Muscle layer of colon (tissue), 2 donors: ENCODE data around the gene CIB2.

Experiments used
- H3K27ac ChIP-seq: one replicate; pipeline ENCODE4 v1.7.0; 2013; ENCODE audit warnings: low read depth, mild to moderate bottlenecking, low read length, moderate library complexity
- H3K27me3 ChIP-seq, 2 donors: one replicate each; pipeline ENCODE4 v1.7.0; 2013; ENCODE audit warnings: low read length in 2 of 2, mild to moderate bottlenecking in 2 of 2; ENCODE audit not compliant: insufficient read depth in 2 of 2, control insufficient read depth in 1 of 2
- H3K36me3 ChIP-seq: one replicate; pipeline ENCODE4 v1.7.0; 2013; ENCODE audit warnings: mild to moderate bottlenecking, low read length; ENCODE audit not compliant: insufficient read depth
- H3K4me1 ChIP-seq: one replicate; pipeline ENCODE4 v1.7.0; 2013; ENCODE audit warnings: mild to moderate bottlenecking, low read length; ENCODE audit not compliant: insufficient read depth
- H3K4me3 ChIP-seq, 2 donors: one replicate each; pipeline ENCODE4 v1.7.0; 2013; ENCODE audit warnings: low read length in 2 of 2, low read depth in 1 of 2, mild to moderate bottlenecking in 1 of 2, moderate library complexity in 1 of 2
- H3K9ac ChIP-seq: one replicate; pipeline ENCODE4 v1.7.0; 2013; ENCODE audit warnings: low read length
- H3K9me3 ChIP-seq: one replicate; pipeline ENCODE4 v1.7.0; 2013; ENCODE audit warnings: mild to moderate bottlenecking, low read length
- donor health status: abdominal sarcoma.
- donor health status: Adenocarcinoma of cecum.

The CIB2 gene

GRCh38 chr15:78120523-78120922, 10.7 kb downstream of the CIB2 start:
- Histone ChIP-seq H3K27me3 (no peaks in the 10 kb centered on the region), H3K9me3 (no peaks in the 10 kb centered on the region), H3K4me1 (no peaks in the 10 kb centered on the region), H3K36me3 (no peaks in the 10 kb centered on the region), H3K27ac (no peak overlapping the region), H3K9ac (no peak overlapping the region), H3K4me3 (no peak overlapping the region)

- H3K9me3 ChIP-seq: no peaks in the 10 kb centered on the region
- H3K36me3 ChIP-seq: no peaks in the 10 kb centered on the region
- no peak overlapping the region for H3K4me3 ChIP-seq
- no peaks in the 10 kb centered on the region for H3K27me3 ChIP-seq
- no peak overlapping the region for H3K27ac ChIP-seq
- no peak overlapping the region for H3K9ac ChIP-seq
- H3K4me1 ChIP-seq: no peaks in the 10 kb centered on the region
These were observed 18.7 kb downstream of the CIB2 start for GRCh38 chr15:78112551-78112950.

DNA sequence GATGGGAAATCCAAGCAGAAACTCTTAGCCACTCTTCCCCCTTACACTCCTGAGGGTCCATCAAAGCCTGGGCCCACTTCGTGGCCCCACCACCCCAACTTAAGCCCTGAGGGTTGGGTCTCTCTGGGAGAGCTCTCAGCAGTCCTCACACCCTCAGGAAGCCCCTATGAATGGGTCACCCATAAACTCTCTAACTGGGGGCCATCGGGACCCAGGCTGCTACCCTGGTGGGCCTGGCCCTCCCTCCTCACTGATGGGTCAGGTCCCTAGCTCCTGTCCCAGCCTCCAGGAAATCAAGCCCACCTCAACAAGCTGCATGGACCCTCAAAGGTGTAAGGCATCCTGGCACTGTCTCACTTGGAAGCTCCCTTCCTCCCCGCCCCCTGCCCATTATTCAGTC, 19.5 kb downstream of the CIB2 start:
- Histone ChIP-seq H3K4me3 (no peak overlapping the region), H3K4me1 (no peaks in the 10 kb centered on the region)

GRCh38 chr15:78110916-78111475, 20.2 kb downstream of the CIB2 start:
- Histone ChIP-seq H3K27ac (no peak overlapping the region), H3K27me3 (no peaks in the 10 kb centered on the region), H3K4me3 (no peak overlapping the region), H3K9me3 (no peaks in the 10 kb centered on the region), H3K9ac (no peak overlapping the region), H3K36me3 (no peaks in the 10 kb centered on the region), H3K4me1 (no peaks in the 10 kb centered on the region)

More for the DNA sequence above, 19.5 kb downstream of the CIB2 start:
- no peak overlapping the region for H3K27ac ChIP-seq
- H3K36me3 ChIP-seq: no peaks in the 10 kb centered on the region
- no peak overlapping the region for H3K9ac ChIP-seq
- H3K9me3 ChIP-seq: no peaks in the 10 kb centered on the region
- H3K27me3 ChIP-seq: no peaks in the 10 kb centered on the region

DNA sequence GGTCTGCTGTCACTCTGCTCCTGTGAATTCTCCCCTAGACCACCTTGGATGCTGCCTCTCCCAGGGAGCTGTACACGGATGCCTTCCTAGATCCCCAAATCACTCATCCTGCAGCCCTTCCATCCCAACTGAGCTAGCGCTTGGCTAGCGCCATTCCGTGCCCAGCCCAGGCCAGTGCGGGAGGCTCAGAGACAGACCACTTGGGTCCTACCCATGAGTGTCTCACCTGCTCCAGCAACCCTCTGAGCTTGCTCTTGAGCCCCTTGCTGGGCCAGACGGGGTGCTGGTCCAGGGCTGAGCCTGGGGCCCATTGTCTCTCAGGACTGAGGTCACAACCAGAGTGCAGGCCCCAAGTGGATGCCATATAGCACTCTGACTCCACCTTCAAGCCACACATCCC, 21.1 kb downstream of the CIB2 start:
- no peak overlapping the region for H3K9ac ChIP-seq
- no peaks in the 10 kb centered on the region for H3K4me1 ChIP-seq
- no peaks in the 10 kb centered on the region for H3K27me3 ChIP-seq
- H3K27ac ChIP-seq: no peak overlapping the region
- no peaks in the 10 kb centered on the region for H3K36me3 ChIP-seq
- no peak overlapping the region for H3K4me3 ChIP-seq
- H3K9me3 ChIP-seq: no peaks in the 10 kb centered on the region

DNA sequence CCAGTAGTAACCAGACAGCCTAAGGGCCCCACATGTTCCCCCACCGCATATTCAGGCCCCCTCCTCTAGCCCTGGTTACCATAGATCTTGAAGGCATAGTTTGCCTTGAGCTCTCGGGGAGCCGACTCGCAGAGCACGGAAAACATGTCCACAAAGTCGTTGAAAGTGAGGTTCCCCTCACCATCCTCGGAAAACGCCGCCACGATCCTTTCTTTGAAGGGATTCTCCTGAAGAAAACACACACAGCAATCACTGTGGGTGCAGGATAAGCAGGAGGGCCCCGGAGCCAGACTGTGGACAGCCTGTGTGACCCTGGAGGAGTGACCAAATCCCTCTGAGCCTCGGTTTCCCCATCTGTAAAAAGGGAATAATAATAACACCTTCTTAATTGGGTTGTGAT, 22.1 kb downstream of the CIB2 start:
- Histone ChIP-seq H3K27ac (no peak overlapping the region), H3K27me3 (no peaks in the 10 kb centered on the region), H3K4me1 (no peaks in the 10 kb centered on the region), H3K9me3 (no peaks in the 10 kb centered on the region), H3K36me3 (no peaks in the 10 kb centered on the region), H3K9ac (no peak overlapping the region), H3K4me3 (no peak overlapping the region)

DNA sequence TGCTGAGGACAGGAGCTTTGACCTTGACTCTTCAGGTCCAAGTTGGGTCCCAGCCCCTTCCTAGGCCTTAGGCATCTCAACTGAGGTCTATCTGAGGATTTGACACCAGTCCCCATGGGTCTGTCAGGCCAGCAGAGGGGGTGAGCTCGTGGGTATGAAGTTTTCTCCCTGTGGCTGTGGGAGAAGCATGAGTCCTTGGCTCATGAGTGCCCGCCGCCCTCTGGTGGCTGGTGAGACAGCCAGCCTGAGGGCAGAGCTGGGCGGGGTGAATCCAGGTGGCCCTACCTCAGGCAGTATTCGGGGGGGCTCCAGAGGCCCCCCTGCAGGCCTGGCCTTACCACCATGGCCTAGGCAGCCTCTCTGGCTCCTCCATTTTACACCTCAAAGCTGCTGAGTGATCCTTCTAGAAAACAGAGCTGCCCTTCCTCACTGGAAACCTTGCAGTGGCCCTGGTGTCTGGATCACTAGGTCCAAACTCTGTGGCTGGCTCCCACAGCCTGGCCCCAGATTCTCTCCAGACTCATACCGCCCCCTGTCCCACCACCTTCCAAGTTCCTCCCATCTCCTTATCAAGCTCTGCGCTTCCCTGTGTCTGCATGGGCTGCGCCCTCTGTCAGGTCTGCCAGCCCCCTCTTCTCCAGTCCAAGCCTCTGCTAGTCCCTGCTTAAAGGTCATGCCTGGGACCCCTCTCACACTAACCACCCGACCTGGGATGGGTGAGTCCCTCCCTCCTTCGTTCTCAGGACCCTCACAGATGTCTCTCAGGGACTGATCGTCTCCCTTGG, 22.8 kb downstream of the CIB2 start:
- Histone ChIP-seq H3K27ac (no peak overlapping the region), H3K4me3 (no peak overlapping the region), H3K36me3 (no peaks in the 10 kb centered on the region), H3K9me3 (no peaks in the 10 kb centered on the region), H3K27me3 (no peaks in the 10 kb centered on the region), H3K9ac (no peak overlapping the region), H3K4me1 (no peaks in the 10 kb centered on the region)

DNA sequence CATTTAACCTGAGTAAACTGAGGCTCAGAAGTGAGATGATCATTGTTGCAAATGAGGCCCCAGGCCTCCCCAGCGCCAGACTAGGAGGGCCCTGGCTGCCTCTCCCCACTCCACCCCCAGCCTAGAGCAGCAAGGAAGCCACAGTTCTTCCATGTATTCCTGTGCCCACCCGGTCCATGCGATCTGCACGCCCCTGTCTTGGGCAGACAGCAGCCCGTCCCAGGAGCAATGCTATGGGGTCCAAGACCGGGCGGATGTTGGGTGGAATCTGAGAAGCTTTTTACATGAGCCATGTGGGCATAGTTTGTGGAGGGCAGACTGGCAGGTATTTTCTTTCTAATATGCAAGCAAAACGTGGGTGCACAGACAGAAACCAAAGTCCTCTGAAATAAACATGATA, 23.8 kb downstream of the CIB2 start:
- Histone ChIP-seq H3K4me3 (no peak overlapping the region), H3K9ac (no peak overlapping the region), H3K27ac (no peak overlapping the region), H3K27me3 (no peaks in the 10 kb centered on the region), H3K9me3 (no peaks in the 10 kb centered on the region), H3K36me3 (no peaks in the 10 kb centered on the region), H3K4me1 (no peaks in the 10 kb centered on the region)

DNA sequence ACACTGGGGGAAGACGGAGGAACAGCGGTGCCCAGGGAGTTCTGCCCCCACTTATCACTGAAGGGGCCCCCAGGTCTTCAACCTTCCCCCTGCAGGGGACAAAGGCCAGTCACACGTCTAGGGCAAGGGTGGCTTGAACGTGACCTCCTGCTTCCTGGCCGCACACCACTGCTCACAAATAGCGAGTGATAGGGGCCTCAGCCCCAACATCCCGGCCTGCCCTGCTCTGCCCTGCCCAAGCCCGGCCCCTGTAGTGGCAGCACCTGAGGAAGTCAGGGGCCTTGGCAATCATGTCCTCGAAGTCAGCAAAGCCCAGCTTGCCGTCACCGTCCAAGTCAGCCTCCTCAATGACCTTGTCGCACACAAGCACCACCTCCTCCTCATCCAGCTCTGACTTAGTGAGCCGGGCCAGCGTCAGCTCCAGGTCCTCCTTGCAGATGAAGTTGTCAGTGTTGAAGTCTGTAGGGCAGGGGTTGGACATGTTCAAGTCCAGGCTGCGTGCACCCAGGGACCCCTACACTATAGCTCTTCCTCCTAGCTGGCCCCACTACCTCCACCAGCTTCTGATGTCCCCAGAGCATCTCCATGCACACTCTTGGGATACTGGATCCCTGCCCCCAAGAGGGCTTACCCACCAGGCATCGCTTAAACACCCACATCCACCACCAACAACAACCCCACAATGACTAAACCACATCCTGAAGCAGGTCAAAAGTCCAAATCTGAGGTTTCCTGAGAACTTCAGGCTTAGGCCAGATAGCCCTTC, 25.6 kb downstream of the CIB2 start:
- Histone ChIP-seq H3K9me3 (no peaks in the 10 kb centered on the region), H3K27ac (no peak overlapping the region), H3K36me3 (no peaks in the 10 kb centered on the region), H3K4me3 (no peak overlapping the region), H3K9ac (no peak overlapping the region), H3K4me1 (no peaks in the 10 kb centered on the region), H3K27me3 (no peaks in the 10 kb centered on the region)

DNA sequence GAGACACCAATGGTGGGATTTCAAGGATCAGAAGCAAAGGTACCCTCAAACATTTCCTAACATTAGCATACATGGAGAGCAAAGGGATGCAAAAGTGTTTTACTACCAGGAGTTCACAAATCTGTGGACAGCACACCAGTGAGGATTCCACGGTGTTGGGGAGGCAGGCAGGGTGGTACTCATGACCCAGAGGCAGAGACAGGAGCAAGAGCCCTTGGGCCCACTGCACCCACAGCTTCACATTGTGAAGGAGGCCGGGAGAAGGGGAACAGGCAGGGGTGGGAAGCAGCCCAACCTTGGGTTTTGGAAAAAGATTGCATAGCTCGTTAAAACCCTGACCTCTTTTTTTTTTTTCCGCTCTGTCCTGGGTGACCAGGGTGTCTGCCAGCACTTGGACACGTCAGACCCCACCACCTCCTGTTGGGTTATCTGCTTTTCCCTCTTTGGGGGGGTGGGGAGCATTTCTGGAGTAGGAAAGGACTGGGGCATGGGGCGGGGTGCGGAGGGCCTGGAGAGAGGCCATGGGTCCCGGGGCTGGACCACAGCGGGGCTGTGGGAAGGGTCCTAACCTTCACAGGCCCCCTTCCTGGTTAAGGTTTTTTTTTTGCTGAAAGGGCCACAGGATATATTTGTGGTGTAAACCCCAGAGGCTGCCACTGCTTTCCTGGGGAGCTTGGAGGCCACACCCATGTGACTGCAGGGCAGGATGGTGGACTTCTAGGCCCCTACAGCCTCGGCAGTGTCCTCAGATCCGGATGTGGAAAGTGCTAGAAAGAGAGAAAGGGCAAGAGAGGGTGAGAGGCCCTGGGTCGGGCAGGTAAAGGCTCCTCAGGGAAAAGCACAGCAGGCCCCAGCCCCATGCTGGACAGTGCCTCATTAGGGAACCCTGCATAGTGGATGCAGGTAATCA, 26.4 kb downstream of the CIB2 start:
- no peak overlapping the region for H3K9ac ChIP-seq
- no peaks in the 10 kb centered on the region for H3K27me3 ChIP-seq
- H3K9me3 ChIP-seq: no peaks in the 10 kb centered on the region
- H3K4me1 ChIP-seq: no peaks in the 10 kb centered on the region
- H3K27ac ChIP-seq: no peak overlapping the region
- H3K4me3 ChIP-seq: no peak overlapping the region
- no peaks in the 10 kb centered on the region for H3K36me3 ChIP-seq

GRCh38 chr15:78104119-78104479, 27.1 kb downstream of the CIB2 start:
- Histone ChIP-seq H3K4me1 (no peaks in the 10 kb centered on the region), H3K27me3 (no peaks in the 10 kb centered on the region), H3K4me3 (no peak overlapping the region), H3K9ac (no peak overlapping the region), H3K36me3 (no peaks in the 10 kb centered on the region), H3K9me3 (no peaks in the 10 kb centered on the region), H3K27ac (no peak overlapping the region)
